Raji (cell line): ENCODE measurements around the gene IL18BP.

Experiments
- POLR2A ChIP-seq: IDR thresholded peaks from 2 replicates; pipeline ENCODE4 v1.6.1; 2011; ENCODE audit warnings: low read depth, low read length, control low read depth; ENCODE audit not compliant: insufficient read depth

Gene IL18BP

GRCh38 chr11:71990701-71991100 is 8.0 kb upstream of the IL18BP start:
- TF ChIP-seq POLR2A: no peak

- no peak for TF ChIP-seq POLR2A
Measured at GRCh38 chr11:71991494-71991893, 7.2 kb upstream of the IL18BP start.

DNA sequence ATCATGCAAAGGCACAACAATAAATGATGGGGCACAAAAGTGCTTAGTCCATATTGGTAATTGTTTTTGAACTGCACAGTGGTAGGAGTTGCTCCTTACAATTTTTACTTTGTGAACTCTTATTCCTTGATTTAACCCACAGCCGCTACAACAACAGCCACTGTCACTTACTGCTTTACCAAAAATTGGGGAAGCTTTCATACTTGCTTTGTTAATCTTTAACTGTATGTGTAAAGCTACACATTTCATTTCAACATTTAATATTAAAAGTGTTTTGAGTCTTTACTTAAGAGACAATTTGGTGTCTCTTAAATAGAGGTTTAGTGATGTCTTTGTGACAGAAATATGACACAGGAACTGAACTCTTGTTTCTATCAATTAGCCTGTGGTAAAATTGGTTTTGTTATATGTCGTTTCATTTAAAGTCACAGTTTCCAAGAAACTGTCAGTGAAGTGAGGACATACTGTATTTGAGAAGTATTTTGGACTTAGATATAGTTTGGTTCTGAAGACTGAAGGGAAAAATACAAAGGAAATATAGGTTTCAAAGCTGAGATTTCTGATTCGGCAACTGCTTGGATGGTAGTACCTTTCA is 6.5 kb upstream of the IL18BP start:
- TF ChIP-seq POLR2A: no peak

GRCh38 chr11:71994786-71995185 is 3.9 kb upstream of the IL18BP start:
- no peak for TF ChIP-seq POLR2A

- no peak for TF ChIP-seq POLR2A
Measured at GRCh38 chr11:71995726-71996291, 2.9 kb upstream of the IL18BP start.

- TF ChIP-seq POLR2A: no peak
Measured at GRCh38 chr11:71996517-71996916, 2.2 kb upstream of the IL18BP start.

GRCh38 chr11:71996946-71997345 is 1.8 kb upstream of the IL18BP start:
- no peak for TF ChIP-seq POLR2A

DNA sequence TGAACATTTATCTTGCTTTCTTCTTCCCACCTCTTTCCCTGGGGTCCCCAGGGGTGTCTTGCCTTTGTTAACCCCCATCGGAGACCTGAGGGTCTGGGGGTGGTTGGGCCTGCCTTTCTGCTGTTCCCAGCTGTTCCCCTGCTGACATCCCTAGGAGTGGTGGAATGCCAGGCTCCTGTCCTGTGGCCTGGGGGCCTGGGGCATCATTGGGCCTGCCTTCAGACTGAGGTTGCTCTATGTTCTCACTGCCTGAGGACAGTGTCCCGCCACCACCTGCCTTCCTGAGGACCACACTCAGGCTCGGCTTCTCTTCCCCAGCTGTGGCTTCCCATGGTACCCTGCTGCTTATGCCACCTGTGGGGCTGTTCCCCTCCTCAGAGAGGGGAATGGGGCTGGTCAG is 1.1 kb upstream of the IL18BP start:
- no peak for TF ChIP-seq POLR2A

DNA sequence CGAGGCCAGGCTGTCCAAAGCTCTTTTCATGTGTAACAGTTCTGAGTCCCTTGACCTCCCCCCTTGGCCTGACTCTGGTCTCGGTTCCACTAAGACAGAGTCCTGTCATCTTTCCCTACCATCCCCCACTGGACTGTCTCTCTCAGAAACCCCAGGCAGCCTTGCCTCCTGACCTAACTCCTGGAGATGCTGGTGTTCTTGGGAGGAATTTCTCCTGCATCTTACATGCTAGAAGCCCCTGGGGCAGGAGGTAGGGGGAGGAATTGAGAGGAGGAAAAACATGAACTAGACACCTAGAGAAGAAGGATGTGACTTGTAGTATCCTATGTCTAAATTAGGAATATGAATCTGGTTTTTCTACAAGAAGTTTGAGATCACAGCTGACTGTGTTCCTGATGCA is 648 bp upstream of the IL18BP start:
- no peak for TF ChIP-seq POLR2A

DNA sequence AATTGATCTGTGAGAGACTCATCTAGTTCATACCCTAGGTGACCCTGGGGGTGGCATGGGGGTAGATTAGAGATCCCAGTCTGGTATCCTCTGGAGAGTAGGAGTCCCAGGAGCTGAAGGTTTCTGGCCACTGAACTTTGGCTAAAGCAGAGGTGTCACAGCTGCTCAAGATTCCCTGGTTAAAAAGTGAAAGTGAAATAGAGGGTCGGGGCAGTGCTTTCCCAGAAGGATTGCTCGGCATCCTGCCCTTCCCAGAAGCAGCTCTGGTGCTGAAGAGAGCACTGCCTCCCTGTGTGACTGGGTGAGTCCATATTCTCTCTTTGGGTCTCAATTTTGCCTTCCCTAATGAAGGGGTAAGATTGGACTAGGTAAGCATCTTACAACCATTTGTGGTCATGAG is 653 bp downstream of the IL18BP start:
- no peak for TF ChIP-seq POLR2A

DNA sequence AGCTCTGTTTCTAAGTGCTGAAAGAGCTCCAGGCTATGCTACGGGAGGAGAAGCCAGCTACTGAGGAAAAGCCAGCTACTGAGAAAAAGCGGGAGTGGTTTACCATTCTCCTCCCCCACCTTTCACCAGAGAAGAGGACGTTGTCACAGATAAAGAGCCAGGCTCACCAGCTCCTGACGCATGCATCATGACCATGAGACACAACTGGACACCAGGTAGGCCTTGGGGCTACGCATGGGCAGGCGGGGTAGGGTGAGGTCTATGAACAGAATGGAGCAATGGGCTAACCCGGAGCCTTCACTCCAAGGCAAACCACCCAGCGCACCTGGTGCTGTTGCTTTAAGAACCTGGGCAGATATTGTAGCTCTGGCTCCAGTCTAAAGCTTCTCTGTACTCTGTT is 1.1 kb downstream of the IL18BP start:
- TF ChIP-seq POLR2A: no peak

DNA sequence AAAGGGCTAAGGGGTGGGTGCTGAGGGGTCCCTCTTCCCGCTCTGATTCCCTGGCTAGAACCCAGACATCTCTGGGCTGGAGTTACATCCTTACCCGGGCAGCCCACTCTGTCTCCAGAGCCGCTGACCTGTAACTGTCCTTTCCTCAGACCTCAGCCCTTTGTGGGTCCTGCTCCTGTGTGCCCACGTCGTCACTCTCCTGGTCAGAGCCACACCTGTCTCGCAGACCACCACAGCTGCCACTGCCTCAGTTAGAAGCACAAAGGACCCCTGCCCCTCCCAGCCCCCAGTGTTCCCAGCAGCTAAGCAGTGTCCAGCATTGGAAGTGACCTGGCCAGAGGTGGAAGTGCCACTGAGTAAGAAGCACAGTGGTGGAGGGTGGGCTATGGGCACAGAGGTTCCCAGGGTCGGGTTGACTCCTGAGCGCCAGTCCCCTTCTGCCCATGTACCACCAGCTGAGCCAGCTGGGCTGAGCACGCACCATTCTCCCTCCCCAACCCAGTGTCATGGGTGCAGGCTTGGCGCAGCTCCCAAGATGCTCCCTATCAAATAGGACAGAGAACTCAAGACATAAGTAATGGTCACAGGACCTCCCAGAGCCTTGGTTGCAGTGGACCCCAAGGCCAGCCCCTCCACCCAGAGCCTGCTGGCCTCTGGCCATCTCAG is 1.6 kb downstream of the IL18BP start:
- TF ChIP-seq POLR2A: no peak

GRCh38 chr11:72001285-72001684 is 2.6 kb downstream of the IL18BP start:
- no peak for TF ChIP-seq POLR2A

- TF ChIP-seq POLR2A: no peak
Measured at GRCh38 chr11:72001834-72002591, 3.3 kb downstream of the IL18BP start.

- TF ChIP-seq POLR2A: no peak
Measured at GRCh38 chr11:72002841-72003775, 4.4 kb downstream of the IL18BP start.
